H9 (cell line): Measurements from ENCODE around the gene THSD7A. TPM values are rescaled to one million over a fixed set of nuclear protein-coding genes. Genes with fewer than 3 reads are reported as not detected.
A peak's percentile ranks its signal among the peaks of the same experiment; 100 is the strongest.

ENCODE experiments used
- DNase-seq: peaks from one replicate; pipeline ENCODE4 v3.0.0-alpha.2; 2017
- H2AFZ ChIP-seq: one replicate; pipeline ENCODE4 v1.6.1; 2013; ENCODE audit warnings: mild to moderate bottlenecking, low read length, control low read depth, moderate library complexity
- H2AK5ac ChIP-seq: 2 replicates; pipeline ENCODE4 v1.6.1; 2013; ENCODE audit warnings: low read length, control low read depth, mixed read lengths; ENCODE audit not compliant: insufficient read length
- H2BK120ac ChIP-seq: one replicate; pipeline ENCODE4 v1.6.1; 2013; ENCODE audit warnings: low read depth, mild to moderate bottlenecking, low read length, control low read depth, inconsistent platforms; ENCODE audit not compliant: poor library complexity, severe bottlenecking
- H2BK12ac ChIP-seq: 2 replicates; pipeline ENCODE4 v1.6.1; 2013; ENCODE audit warnings: low read length, control low read depth, mixed read lengths, low read depth; ENCODE audit not compliant: insufficient read length
- H2BK15ac ChIP-seq: 2 replicates; pipeline ENCODE4 v1.6.1; 2013; ENCODE audit warnings: low read depth, low read length, control low read depth
- H2BK20ac ChIP-seq: one replicate; pipeline ENCODE4 v1.6.1; 2013; ENCODE audit warnings: low read depth, mild to moderate bottlenecking, low read length, control low read depth, inconsistent platforms; ENCODE audit not compliant: poor library complexity, severe bottlenecking
- H2BK5ac ChIP-seq: 2 replicates; pipeline ENCODE4 v1.6.1; 2013; ENCODE audit warnings: low read length, control low read depth, mixed read lengths; ENCODE audit not compliant: insufficient read length
- H3K14ac ChIP-seq: 2 replicates; pipeline ENCODE4 v1.6.1; 2013; ENCODE audit warnings: low read length, control low read depth; ENCODE audit not compliant: insufficient read depth
- H3K18ac ChIP-seq: 2 replicates; pipeline ENCODE4 v1.6.1; 2013; ENCODE audit warnings: low read depth, mild to moderate bottlenecking, mixed read lengths, low read length, control low read depth; ENCODE audit not compliant: insufficient read length
- H3K23ac ChIP-seq: 2 replicates; pipeline ENCODE4 v1.6.1; 2013; ENCODE audit warnings: low read length, control low read depth, mixed read lengths, low read depth; ENCODE audit not compliant: insufficient read length
- H3K23me2 ChIP-seq: 2 replicates; pipeline ENCODE4 v1.6.1; 2013; ENCODE audit warnings: low read depth, mild to moderate bottlenecking, mixed read lengths, low read length, control low read depth; ENCODE audit not compliant: insufficient read length, poor library complexity, severe bottlenecking
- H3K27ac ChIP-seq: 2 replicates; pipeline ENCODE4 v1.5.1; 2013; ENCODE audit warnings: low read length, control low read depth, mixed read lengths, low read depth; ENCODE audit not compliant: insufficient read length
- H3K27me3 ChIP-seq: 2 replicates; pipeline ENCODE4 v1.6.1; 2013; ENCODE audit warnings: low read length, control low read depth, inconsistent platforms; ENCODE audit not compliant: insufficient read depth
- H3K4ac ChIP-seq: 2 replicates; pipeline ENCODE4 v1.6.1; 2013; ENCODE audit warnings: low read depth, mild to moderate bottlenecking, control low read depth, inconsistent platforms, low read length, moderate library complexity
- H3K4me1 ChIP-seq: 2 replicates; pipeline ENCODE4 v1.6.1; 2013; ENCODE audit warnings: low read length, control low read depth, inconsistent platforms; ENCODE audit not compliant: insufficient read depth
- H3K4me2 ChIP-seq: 2 replicates; pipeline ENCODE4 v1.6.1; 2013; ENCODE audit warnings: low read length, control low read depth, mixed read lengths; ENCODE audit not compliant: insufficient read length, insufficient read depth
- H3K56ac ChIP-seq: 2 replicates; pipeline ENCODE4 v1.6.1; 2013; ENCODE audit warnings: low read depth, mild to moderate bottlenecking, mixed read lengths, low read length, control low read depth; ENCODE audit not compliant: insufficient read length
- H3K79me1 ChIP-seq: 2 replicates; pipeline ENCODE4 v1.6.1; 2013; ENCODE audit warnings: low read depth, mild to moderate bottlenecking, moderate library complexity, low read length, control low read depth, inconsistent platforms; ENCODE audit not compliant: insufficient read depth, poor library complexity, severe bottlenecking
- H3K79me2 ChIP-seq: 2 replicates; pipeline ENCODE4 v1.6.1; 2013; ENCODE audit warnings: low read length, control low read depth, inconsistent platforms; ENCODE audit not compliant: insufficient read depth
- H3K9ac ChIP-seq: 2 replicates; pipeline ENCODE4 v1.6.1; 2013; ENCODE audit warnings: low read length, control low read depth, mixed read lengths; ENCODE audit not compliant: insufficient read length; ENCODE audit errors: extremely low read depth
- H3K9me3 ChIP-seq: one replicate; pipeline ENCODE4 v1.6.1; 2013; ENCODE audit warnings: low read depth, low read length, inconsistent platforms; ENCODE audit not compliant: control insufficient read depth
- H3T11ph ChIP-seq: one replicate; pipeline ENCODE4 v1.6.1; 2013; ENCODE audit warnings: mild to moderate bottlenecking, low read length, control low read depth, inconsistent platforms
- H4K20me1 ChIP-seq: one replicate; pipeline ENCODE4 v1.6.1; 2013; ENCODE audit not compliant: control insufficient read depth, insufficient read length, insufficient read depth
- H4K5ac ChIP-seq: 2 replicates; pipeline ENCODE4 v1.6.1; 2013; ENCODE audit warnings: low read depth, mild to moderate bottlenecking, mixed read lengths, low read length, control low read depth; ENCODE audit not compliant: insufficient read length
- H4K8ac ChIP-seq: replicated peaks from 2 replicates; pipeline ENCODE4 v1.6.1; 2013; ENCODE audit warnings: low read length, control low read depth, mixed read lengths, low read depth; ENCODE audit not compliant: insufficient read length
- H4K91ac ChIP-seq: 2 replicates; pipeline ENCODE4 v1.6.1; 2013; ENCODE audit warnings: low read depth, mild to moderate bottlenecking, moderate library complexity, mixed read lengths, low read length, control low read depth; ENCODE audit not compliant: insufficient read length
- H3K27ac Mint-ChIP-seq, 3 experiments: 2 replicates in 2 of 3; 3 replicates in 1 of 3; pipeline ENCODE4 v1.8.0; 2020 to 2021; ENCODE audit warnings: mixed read lengths in 3 of 3, mild to moderate bottlenecking in 1 of 3, moderate library complexity in 1 of 3
- H3K27me3 Mint-ChIP-seq: 2 replicates; pipeline ENCODE4 v1.8.0; 2021; ENCODE audit warnings: low read depth, mild to moderate bottlenecking, moderate library complexity, mixed read lengths
- H3K36me3 Mint-ChIP-seq, 3 experiments: 2 replicates in 2 of 3; 3 replicates in 1 of 3; pipeline ENCODE4 v1.8.0; 2020 to 2021; ENCODE audit warnings: low read depth in 3 of 3, mixed read lengths in 3 of 3; ENCODE audit not compliant: insufficient read depth in 1 of 3
- H3K4me1 Mint-ChIP-seq, 2 experiments: 2 replicates each; pipeline ENCODE4 v1.8.0; 2020; ENCODE audit warnings: mixed read lengths in 2 of 2
- H3K4me3 Mint-ChIP-seq, 2 experiments: 2 replicates in 1 of 2; 3 replicates in 1 of 2; pipeline ENCODE4 v1.8.0; 2020 to 2021; ENCODE audit warnings: mild to moderate bottlenecking in 2 of 2, mixed read lengths in 2 of 2, moderate library complexity in 1 of 2
- H3K9me3 Mint-ChIP-seq, 2 experiments: 2 replicates in 1 of 2; 3 replicates in 1 of 2; pipeline ENCODE4 v1.8.0; 2020; ENCODE audit warnings: mild to moderate bottlenecking in 2 of 2, mixed read lengths in 2 of 2, moderate library complexity in 1 of 2
- WGBS: extraction: QIAGEN DNeasy Blood & Tissue Kit; methylation state at CpG from one replicate; pipeline ENCODE4 v1.1.7; 2013; ENCODE audit warnings: missing lambda C conversion rate, low lambda C conversion rate, mixed read lengths; ENCODE audit not compliant: insufficient read length; ENCODE audit errors: extremely low coverage; 5-methylcytosine and 5-hydroxymethylcytosine counted together
- total RNA-seq: library from RNA; stranded (reverse); gene quantifications from 2 replicates; pipeline ENCODE4 v1.2.1, GENCODE V29; 2021
- TF ChIP-seq, protein P1 (sequence below): fragments of 200-600 bp; sonication (generic); conservative IDR thresholded peaks from 3 replicates; pipeline ENCODE4 v1.8.0; 2021; ENCODE audit warnings: antibody characterized with exemption, mild to moderate bottlenecking

Gene THSD7A
- total RNA-seq, 1 experiment from 2014 or later: 0.42 TPM

GRCh38 chr7:11748884-11749283, 83.1 kb downstream of the THSD7A start:
- H2BK12ac ChIP-seq: no peak overlapping the region
- no peaks in the 10 kb centered on the region for H3K79me2 ChIP-seq
- no peaks in the 10 kb centered on the region for H3K23me2 ChIP-seq
- H3T11ph ChIP-seq: no peak overlapping the region
- no peak overlapping the region for H3K23ac ChIP-seq
- no peaks in the 10 kb centered on the region for H3K4me1 ChIP-seq
- no peak overlapping the region for H3K14ac ChIP-seq
- Mint-ChIP-seq H3K36me3 (peaks cover 0 to 5% (median 0%) of the 10 kb centered on the region in 3 experiments; a peak in 1 of 7 replicates), H3K9me3 (peaks cover 0 to 5% of the 10 kb centered on the region in 2 experiments; a peak in 3 of 5 replicates), H3K27me3 (no peaks in the 10 kb centered on the region), H3K4me3 (no peak overlapping the region), H3K27ac (no peak overlapping the region), H3K4me1 (no peaks in the 10 kb centered on the region)
- no peak overlapping the region for H4K91ac ChIP-seq
- no CpG with 5 or more reads among the region's 6 CpGs for WGBS
- H3K9ac ChIP-seq: no peak overlapping the region
- no peak overlapping the region for H2AK5ac ChIP-seq
- no peaks in the 10 kb centered on the region for H3K9me3 ChIP-seq
- no peak for DNase-seq
- no peak overlapping the region for H3K56ac ChIP-seq
- no peak overlapping the region for H2AFZ ChIP-seq
- no peak overlapping the region for H2BK5ac ChIP-seq
- no peak overlapping the region for H4K8ac ChIP-seq
- H4K5ac ChIP-seq: no peak overlapping the region
- no peaks in the 10 kb centered on the region for H3K27me3 ChIP-seq
- no peaks in the 10 kb centered on the region for H4K20me1 ChIP-seq
- no peak overlapping the region for H2BK120ac ChIP-seq
- no peak overlapping the region for H2BK20ac ChIP-seq
- no peak overlapping the region for H3K27ac ChIP-seq
- H3K79me1 ChIP-seq: no peaks in the 10 kb centered on the region
- no peak overlapping the region for H3K18ac ChIP-seq
- no peak overlapping the region for H3K4ac ChIP-seq
- TF ChIP-seq, protein P1, sequence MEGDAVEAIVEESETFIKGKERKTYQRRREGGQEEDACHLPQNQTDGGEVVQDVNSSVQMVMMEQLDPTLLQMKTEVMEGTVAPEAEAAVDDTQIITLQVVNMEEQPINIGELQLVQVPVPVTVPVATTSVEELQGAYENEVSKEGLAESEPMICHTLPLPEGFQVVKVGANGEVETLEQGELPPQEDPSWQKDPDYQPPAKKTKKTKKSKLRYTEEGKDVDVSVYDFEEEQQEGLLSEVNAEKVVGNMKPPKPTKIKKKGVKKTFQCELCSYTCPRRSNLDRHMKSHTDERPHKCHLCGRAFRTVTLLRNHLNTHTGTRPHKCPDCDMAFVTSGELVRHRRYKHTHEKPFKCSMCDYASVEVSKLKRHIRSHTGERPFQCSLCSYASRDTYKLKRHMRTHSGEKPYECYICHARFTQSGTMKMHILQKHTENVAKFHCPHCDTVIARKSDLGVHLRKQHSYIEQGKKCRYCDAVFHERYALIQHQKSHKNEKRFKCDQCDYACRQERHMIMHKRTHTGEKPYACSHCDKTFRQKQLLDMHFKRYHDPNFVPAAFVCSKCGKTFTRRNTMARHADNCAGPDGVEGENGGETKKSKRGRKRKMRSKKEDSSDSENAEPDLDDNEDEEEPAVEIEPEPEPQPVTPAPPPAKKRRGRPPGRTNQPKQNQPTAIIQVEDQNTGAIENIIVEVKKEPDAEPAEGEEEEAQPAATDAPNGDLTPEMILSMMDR: peak; percentile 41; the same call in 2 of the 3 replicates
- H3K4me2 ChIP-seq: no peak overlapping the region
- no peak overlapping the region for H2BK15ac ChIP-seq
